SIG-M5 (cell line): Measurements from ENCODE around the gene CRIM1.

ENCODE experiments used
- DNase-seq: peaks from one replicate; lab custom pipeline; 2025; lab: John Stamatoyannopoulos, UW

Gene CRIM1

DNA sequence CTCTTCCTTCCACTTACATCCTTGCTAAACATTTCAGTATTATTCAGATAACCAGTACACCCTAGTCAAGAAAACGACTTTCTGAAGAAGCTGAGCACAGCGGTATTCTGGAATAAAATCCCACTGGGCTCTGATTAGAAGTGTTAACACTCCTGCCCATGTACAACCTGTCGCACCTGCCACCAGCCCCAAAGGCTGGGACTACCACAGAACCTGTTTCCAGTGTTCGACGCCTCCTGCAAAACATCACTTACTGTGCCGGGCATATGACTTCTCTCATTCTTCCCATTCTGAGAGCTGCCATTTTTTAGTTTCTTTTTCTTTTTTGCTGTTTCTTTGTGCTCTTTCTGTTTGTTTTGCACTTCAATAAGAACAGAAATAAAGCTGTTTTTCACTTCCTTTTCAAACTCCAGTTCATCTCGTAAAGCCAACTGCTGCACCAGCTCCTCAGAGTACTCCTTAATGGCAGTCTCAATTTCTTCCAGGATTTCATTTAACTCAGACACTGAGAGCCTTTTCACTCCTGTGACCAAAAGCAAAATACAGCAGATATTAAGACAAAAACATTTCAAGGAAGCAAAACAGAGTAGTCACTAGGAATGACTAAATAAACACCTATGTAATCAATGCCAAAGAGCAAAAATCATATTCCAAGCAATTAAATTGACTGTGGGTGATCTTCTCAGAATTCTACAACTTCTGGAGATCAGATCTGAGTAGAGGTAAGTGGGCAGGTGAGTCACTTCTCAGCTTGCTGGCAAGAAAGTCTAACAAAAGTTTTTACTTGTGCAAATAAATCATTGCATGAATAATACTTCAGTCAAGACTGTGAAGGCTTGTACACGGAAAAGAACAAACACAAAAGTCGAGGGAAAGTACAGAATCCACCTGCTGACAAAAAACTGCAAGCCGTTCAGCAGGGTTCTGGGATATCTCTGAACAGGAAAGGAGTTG is 223.0 kb downstream of the CRIM1 start:
- no peak for DNase-seq

GRCh38 chr2:36579297-36579664 is 223.7 kb downstream of the CRIM1 start:
- DNase-seq, result no peak

DNA sequence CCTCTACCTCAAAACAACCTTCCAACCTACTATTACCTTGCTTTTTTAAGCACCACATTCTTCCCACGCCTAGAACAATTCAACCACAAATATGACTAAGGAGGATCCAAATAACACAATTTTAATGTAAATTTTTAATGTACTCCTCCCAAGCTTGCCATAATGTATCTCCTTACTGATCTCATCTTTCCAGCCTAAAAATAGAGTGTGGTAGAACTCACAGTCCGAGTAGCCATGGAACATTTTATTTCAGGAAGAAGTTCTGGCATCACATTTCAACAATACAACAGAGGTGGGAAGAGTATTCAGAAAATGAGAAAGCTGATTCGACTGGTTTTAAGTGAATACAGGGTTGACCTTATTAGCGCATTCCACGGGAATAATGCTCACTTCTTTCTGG is 227.0 kb downstream of the CRIM1 start:
- DNase-seq, result no peak

DNA sequence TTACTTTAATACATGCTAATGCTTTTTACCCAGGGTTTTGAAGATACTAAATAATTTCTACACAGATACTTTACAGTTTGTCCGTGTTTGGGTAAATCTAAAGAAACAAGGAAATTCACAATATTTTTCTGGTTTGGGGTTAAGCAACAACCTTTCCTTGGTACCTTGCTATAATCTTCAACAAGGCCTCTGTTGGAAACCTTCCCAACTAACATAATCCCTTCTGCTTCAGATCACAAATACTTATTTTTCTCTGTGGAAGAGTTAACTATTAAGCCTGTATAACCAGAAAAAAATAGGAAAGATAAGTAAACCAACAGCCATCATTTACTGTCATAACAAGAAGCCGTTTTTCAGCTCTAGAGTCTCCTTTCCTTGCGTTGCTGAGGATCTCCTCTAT is 227.4 kb downstream of the CRIM1 start:
- DNase-seq, result no peak

- DNase-seq, result no peak
These were observed 228.7 kb downstream of the CRIM1 start for GRCh38 chr2:36584148-36584794.

GRCh38 chr2:36586672-36587071 is 231.1 kb downstream of the CRIM1 start:
- no peak for DNase-seq

DNA sequence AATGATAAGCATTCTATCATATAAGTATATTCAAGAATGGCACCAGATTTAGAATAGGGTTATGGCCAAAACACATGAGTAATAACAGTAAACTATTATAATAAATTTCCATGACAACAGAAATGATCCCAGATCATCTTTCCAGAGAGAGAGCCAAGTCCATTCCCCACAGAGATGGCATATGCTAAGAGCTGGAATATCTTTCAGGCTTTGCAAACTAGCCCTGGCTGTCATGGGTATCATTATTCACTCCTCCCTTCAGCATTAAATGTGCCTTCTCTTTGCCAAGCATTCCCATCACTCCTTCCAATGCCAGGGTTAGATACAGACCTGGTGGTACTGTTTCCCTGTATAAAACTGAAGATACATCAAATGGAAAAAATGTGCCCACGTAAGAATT is 231.5 kb downstream of the CRIM1 start:
- no peak for DNase-seq

- DNase-seq, result no peak
These were observed 232.0 kb downstream of the CRIM1 start for GRCh38 chr2:36587556-36587955.

- no peak for DNase-seq
These were observed 233.7 kb downstream of the CRIM1 start for GRCh38 chr2:36589230-36589630.

DNA sequence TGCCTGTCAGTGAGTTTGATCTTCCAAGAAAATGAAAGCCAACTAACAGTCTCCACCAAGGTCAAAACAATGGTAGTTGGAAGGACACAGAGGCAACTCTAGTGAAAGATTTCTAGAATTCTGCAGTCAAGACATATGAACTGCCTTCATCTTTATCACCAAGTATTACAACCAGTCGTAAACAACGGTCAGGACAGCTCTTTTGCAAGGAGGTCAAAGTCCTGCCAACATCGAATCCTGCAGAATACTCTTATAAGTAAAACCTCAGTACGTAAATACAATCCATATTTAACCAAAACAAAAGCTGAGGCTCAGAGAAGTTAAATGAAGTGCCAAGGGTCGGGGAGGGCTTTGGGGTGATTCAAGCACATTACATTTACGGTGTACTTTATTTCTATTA is 239.3 kb downstream of the CRIM1 start:
- DNase-seq, result no peak

DNA sequence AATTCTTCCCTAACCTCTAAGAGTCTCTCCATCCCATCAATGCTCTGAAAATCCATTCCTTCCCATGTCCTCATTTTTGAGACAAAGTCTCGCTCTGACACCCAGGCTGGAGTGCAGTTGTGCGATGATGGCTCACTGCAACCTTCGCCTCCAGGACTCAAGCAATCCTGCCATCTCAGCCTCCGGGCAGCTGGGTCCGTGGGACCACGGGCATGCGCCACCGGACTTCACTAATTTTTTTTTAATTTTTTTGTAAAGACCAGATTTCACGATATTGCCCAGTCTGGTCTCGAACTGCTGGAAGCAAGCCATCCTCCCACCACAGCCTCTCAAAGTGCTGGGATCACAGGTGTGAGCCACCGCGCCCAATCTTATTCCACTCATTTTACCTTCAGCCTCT is 240.8 kb downstream of the CRIM1 start:
- no peak for DNase-seq

DNA sequence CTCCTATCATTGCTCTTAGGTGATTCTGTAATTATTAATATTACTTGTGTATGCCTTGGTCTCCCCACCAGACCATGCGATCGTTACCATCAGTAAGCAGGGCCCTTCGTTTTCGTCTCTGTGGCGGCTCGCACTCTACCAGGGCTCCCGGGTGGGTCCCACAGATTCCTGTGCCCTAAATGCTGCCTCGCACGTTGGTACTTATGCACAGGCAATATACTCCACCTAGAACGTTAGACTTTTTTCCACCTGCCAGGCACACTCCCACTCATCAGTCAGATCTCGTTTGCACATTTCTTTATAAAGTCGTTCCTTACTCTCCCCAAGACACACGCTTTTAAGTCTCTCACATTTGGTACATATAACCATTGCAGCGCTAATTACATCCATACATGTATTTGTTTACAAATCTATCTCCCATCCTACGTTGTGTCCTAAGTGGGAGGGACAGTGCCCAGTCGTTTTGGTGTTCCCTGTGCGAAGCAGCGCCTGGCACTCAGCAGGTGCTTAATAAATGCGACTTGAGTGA is 241.5 kb downstream of the CRIM1 start:
- no peak for DNase-seq

- no peak for DNase-seq
These were observed 242.2 kb downstream of the CRIM1 start, which contains the start of gene FEZ2 for GRCh38 chr2:36597532-36598377. Gene FEZ2 (minus strand): TSS chr2:36598168. CDS start chr2:36598142, 26 bp downstream.
